Endothelial cell of umbilical vein (primary cell): Measurements from ENCODE around the gene COQ4. TPM values are rescaled to one million over a fixed set of nuclear protein-coding genes. Genes with fewer than 3 reads are reported as not detected.

Experiments used
- BruUV-seq: library from RNA; stranded (reverse); fragments of 400-500 nt; replicated peaks from 2 replicates; lab custom pipeline; 2021; lab: Mats Ljungman, UMichigan
- CTCF ChIA-PET: fragments of 300-600, 350-600 bp; sonication (Branson Sonifier 250); formaldehyde crosslinking; loops from one replicate; lab custom pipeline; 2021; ENCODE audit warnings: antibody characterized with exemption, inconsistent platforms; lab: Charles Lee
- POLR2A ChIA-PET: fragments of 300-600, 350-600 bp; sonication (Branson Sonifier 250); formaldehyde crosslinking; loops from one replicate; lab custom pipeline; 2021; ENCODE audit warnings: antibody characterized with exemption, inconsistent platforms; lab: Charles Lee
- DNase-seq: peaks from one replicate; pipeline ENCODE4 v3.0.0-alpha.2; 2011; ENCODE audit warnings: low read depth, low spot score
- FAIRE-seq: peaks from 2 replicates; lab custom pipeline; 2011; peaks lifted over from hg19 to GRCh38; lab: Jason Lieb, UNC
- H2AFZ ChIP-seq: 2 replicates; pipeline ENCODE4 v1.6.0; 2012; ENCODE audit warnings: low read depth, low read length, control low read depth, inconsistent platforms
- H3K27ac ChIP-seq: 2 replicates; pipeline ENCODE4 v1.5.1; 2011; ENCODE audit warnings: low read depth, mild to moderate bottlenecking, control low read depth, low read length, moderate library complexity; ENCODE audit not compliant: insufficient read depth
- H3K27me3 ChIP-seq, 2 experiments: 2 replicates each; pipeline versions ENCODE4 v1.6.0 to v1.6.1; 2011; ENCODE audit warnings: low read length in 2 of 2, mixed read lengths in 1 of 2; ENCODE audit not compliant: control insufficient read depth in 2 of 2, insufficient read depth in 2 of 2
- H3K36me3 ChIP-seq, 2 experiments: 2 replicates in 1 of 2; 3 replicates in 1 of 2; pipeline ENCODE4 v1.5.1; 2011; ENCODE audit warnings: low read length in 2 of 2, mild to moderate bottlenecking in 1 of 2, moderate library complexity in 1 of 2; ENCODE audit not compliant: control insufficient read depth in 2 of 2, insufficient read depth in 2 of 2; ENCODE audit errors: extremely low read depth in 1 of 2
- H3K4me1 ChIP-seq: 3 replicates; pipeline ENCODE4 v1.5.1; 2011; ENCODE audit warnings: mild to moderate bottlenecking, low read length; ENCODE audit not compliant: control insufficient read depth, insufficient read depth; ENCODE audit errors: extremely low read depth
- H3K4me2 ChIP-seq: 2 replicates; pipeline ENCODE4 v1.6.1; 2011; ENCODE audit warnings: low read length, control low read depth, mixed read lengths; ENCODE audit not compliant: insufficient read depth
- H3K4me3 ChIP-seq, 3 experiments: fragments of 200-600 bp in 1 of 3; sonication (generic), shearing (Covaris generic) in 1 of 3; replicated peaks in 1 of 3; 2 replicates each; pipeline ENCODE4 v1.5.1; 2011 to 2016; ENCODE audit warnings: control low read depth in 3 of 3, low read length in 3 of 3, mild to moderate bottlenecking in 2 of 3, inconsistent platforms in 1 of 3, low read depth in 1 of 3, moderate library complexity in 1 of 3; ENCODE audit not compliant: insufficient read depth in 1 of 3
- H3K79me2 ChIP-seq: 2 replicates; pipeline ENCODE4 v1.6.0; 2012; ENCODE audit warnings: low read length, inconsistent platforms; ENCODE audit not compliant: control insufficient read depth, insufficient read depth
- H3K9ac ChIP-seq: replicated peaks from 2 replicates; pipeline ENCODE3; 2011; ENCODE audit warnings: low read length, control low read depth; ENCODE audit not compliant: insufficient read depth; ENCODE audit errors: extremely low read depth
- H3K9me1 ChIP-seq: replicated peaks from 3 replicates; pipeline ENCODE4 v1.6.0; 2011; ENCODE audit warnings: mild to moderate bottlenecking, low read length; ENCODE audit not compliant: control insufficient read depth, insufficient read depth; ENCODE audit errors: extremely low read depth
- H3K9me3 ChIP-seq: replicated peaks from 2 replicates; pipeline ENCODE4 v1.5.1; 2012; ENCODE audit warnings: low read length, inconsistent platforms; ENCODE audit not compliant: control insufficient read depth, insufficient read depth
- H4K20me1 ChIP-seq: replicated peaks from 2 replicates; pipeline ENCODE3; 2011; ENCODE audit warnings: mild to moderate bottlenecking, low read length; ENCODE audit not compliant: control insufficient read depth, insufficient read depth; ENCODE audit errors: extremely low read depth
- EZH2 ChIP-seq: IDR thresholded peaks from 2 replicates; pipeline ENCODE4 v1.6.1; 2012; ENCODE audit warnings: borderline replicate concordance, low read depth, mild to moderate bottlenecking, moderate library complexity, low read length, inconsistent platforms; ENCODE audit not compliant: severe bottlenecking
- FOS ChIP-seq: IDR thresholded peaks from 2 replicates; pipeline ENCODE4 v1.6.1; 2011; ENCODE audit warnings: mild to moderate bottlenecking, low read length, moderate library complexity, borderline replicate concordance; ENCODE audit not compliant: insufficient read depth
- GATA2 ChIP-seq: IDR thresholded peaks from 2 replicates; pipeline ENCODE4 v1.7.0; 2011; ENCODE audit warnings: low read depth, mild to moderate bottlenecking, moderate library complexity, mixed read lengths, low read length; ENCODE audit not compliant: insufficient read length, insufficient read depth
- JUN ChIP-seq: IDR thresholded peaks from 2 replicates; pipeline ENCODE4 v1.6.1; 2011; ENCODE audit warnings: borderline replicate concordance, low read depth; ENCODE audit not compliant: insufficient read length, insufficient read depth
- MAX ChIP-seq: IDR thresholded peaks from 2 replicates; pipeline ENCODE4 v1.6.1; 2011; ENCODE audit not compliant: insufficient read depth, insufficient read length
- MYC ChIP-seq: IDR thresholded peaks from one replicate; pipeline ENCODE4 v1.6.1; 2011; ENCODE audit warnings: mild to moderate bottlenecking, low read depth, low read length
- POLR2A ChIP-seq: IDR thresholded peaks from 2 replicates; pipeline ENCODE4 v1.6.1; 2012; ENCODE audit warnings: low read depth, mild to moderate bottlenecking, control low read depth, low read length
- POLR2AphosphoS5 ChIP-seq: IDR thresholded peaks from 2 replicates; pipeline ENCODE4 v1.6.1; 2012; ENCODE audit warnings: low read depth, mild to moderate bottlenecking, control low read depth, low read length, moderate library complexity; ENCODE audit not compliant: insufficient read depth
- dilution Hi-C: fragments of 300-500 bp; cut with MboI; formaldehyde crosslinking; loops from one replicate; pipeline ENCODE4 v1.15.0; 2019; ENCODE audit warnings: low sequenced_read_pairs; ENCODE audit not compliant: extremely low pct_ligation_motif_present
- intact Hi-C: fragments of 100-400 bp; cut with micrococcal nuclease; formaldehyde crosslinking; loops from one replicate; pipeline ENCODE4 v1.10.0; 2022
- polyA plus RNA-seq, 4 experiments: library from polyadenylated mRNA; depleted of rRNA in 3 of 4; stranded (reverse) in 3 of 4; unstranded in 1 of 4; fragments of >200 nt; gene quantifications; 2 replicates each; pipeline versions ENCODE4 v1.2.1 to v1.2.3, GENCODE V29; 2011 to 2012; ENCODE audit warnings: missing spikeins in 1 of 4
- total RNA-seq: library from RNA; stranded (reverse); gene quantifications from 2 replicates; pipeline ENCODE4 v1.2.3, GENCODE V29; 2021
- TF ChIP-seq, protein P1 (sequence below), 2 donors: IDR thresholded peaks; 1 replicate in 1 of 2; 2 replicates in 1 of 2; pipeline ENCODE4 v1.5.1; 2011; ENCODE audit warnings: low read length in 2 of 2, mild to moderate bottlenecking in 2 of 2, moderate library complexity in 2 of 2, control low read depth in 1 of 2, inconsistent platforms in 1 of 2, low read depth in 1 of 2; ENCODE audit not compliant: insufficient read depth in 1 of 2; ENCODE audit errors: extremely low read depth in 1 of 2

The COQ4 gene
- total and polyA plus RNA-seq, 2 donors (not counting 3 experiments of a cell fraction or from before 2014, with no cell fraction given), result 44.4 to 78.1 TPM

DNA sequence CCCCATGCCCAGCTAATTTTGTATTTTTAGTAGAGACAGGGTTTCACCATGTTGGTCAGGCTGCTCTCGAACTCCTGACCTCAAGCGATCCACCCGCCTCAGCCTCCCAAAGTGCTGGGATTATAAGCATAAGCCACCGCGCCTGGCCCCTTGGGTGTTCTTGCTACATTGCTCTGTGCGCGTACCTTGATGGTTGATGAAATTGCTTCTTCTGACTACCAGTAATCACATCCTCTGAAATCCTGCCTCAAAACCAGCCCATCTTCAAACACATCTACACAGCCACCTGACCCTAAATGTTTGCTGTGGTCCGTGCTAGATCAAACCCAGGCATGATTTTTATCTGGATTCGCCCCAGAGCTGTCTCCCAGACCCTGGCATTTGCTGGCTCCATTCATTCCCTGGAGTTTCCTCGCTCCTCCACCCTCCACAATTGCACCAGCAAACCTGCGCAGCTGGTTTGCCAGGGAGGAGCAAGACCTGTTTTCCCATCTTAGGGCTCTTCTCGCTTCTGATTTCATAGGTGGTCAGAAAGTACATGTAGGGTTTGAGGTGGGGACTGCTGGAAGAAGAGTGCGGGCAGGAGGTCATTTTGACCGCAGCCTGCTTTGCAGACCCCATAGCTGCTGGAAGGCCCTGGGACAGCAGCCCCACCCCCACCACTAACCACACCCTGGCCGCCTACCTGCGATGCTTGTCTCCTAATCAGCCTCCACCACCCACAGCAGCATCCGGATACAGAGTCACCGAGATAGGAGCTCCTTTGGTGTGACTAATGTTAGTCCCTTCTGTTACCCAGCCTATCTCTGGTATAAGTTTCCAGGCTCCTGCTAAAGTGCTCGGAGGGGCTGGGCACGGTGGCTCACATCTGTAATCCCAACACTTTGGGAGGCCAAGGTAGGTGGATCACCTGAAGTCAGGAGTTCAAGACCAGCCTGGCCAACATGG lies 23.8 kb upstream of the COQ4 start:
- TF ChIP-seq, protein P1, sequence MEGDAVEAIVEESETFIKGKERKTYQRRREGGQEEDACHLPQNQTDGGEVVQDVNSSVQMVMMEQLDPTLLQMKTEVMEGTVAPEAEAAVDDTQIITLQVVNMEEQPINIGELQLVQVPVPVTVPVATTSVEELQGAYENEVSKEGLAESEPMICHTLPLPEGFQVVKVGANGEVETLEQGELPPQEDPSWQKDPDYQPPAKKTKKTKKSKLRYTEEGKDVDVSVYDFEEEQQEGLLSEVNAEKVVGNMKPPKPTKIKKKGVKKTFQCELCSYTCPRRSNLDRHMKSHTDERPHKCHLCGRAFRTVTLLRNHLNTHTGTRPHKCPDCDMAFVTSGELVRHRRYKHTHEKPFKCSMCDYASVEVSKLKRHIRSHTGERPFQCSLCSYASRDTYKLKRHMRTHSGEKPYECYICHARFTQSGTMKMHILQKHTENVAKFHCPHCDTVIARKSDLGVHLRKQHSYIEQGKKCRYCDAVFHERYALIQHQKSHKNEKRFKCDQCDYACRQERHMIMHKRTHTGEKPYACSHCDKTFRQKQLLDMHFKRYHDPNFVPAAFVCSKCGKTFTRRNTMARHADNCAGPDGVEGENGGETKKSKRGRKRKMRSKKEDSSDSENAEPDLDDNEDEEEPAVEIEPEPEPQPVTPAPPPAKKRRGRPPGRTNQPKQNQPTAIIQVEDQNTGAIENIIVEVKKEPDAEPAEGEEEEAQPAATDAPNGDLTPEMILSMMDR (IDR thresholded peaks at IDR 0.05; ENCODE audit: extremely low read depth in 1 of 2, insufficient read depth in 1 of 2, low read depth in 1 of 2, low read length in 2 of 2), result no peak
- TF ChIP-seq MAX, result no peak
- no peak for TF ChIP-seq POLR2A
- TF ChIP-seq FOS, result no peak
- no peak for TF ChIP-seq GATA2
- no peak for TF ChIP-seq EZH2
- no peak for TF ChIP-seq JUN
- no peak for TF ChIP-seq POLR2AphosphoS5
- TF ChIP-seq MYC, result no peak
- Histone ChIP-seq H3K4me3 (no peak overlapping the region), H4K20me1 (no peaks in the 10 kb centered on the region), H3K9ac (no peak overlapping the region), H3K4me2 (no peak overlapping the region), H3K4me1 (peaks cover 6% of the 10 kb centered on the region), H3K36me3 (no peaks in the 10 kb centered on the region), H2AFZ (no peak overlapping the region), H3K9me1 (no peaks in the 10 kb centered on the region), H3K27ac (no peak overlapping the region), H3K27me3 (no peaks in the 10 kb centered on the region), H3K9me3 (no peaks in the 10 kb centered on the region), H3K79me2 (no peaks in the 10 kb centered on the region)
- intact Hi-C loops, result loop anchor here (10.0 kb wide), 1 partner anchor 256 kb away; the partner anchor contains the start of gene SPTAN1
- ChIA-PET POLR2A (no interaction called here), CTCF (interaction anchor here (3.1 kb wide), 1 partner anchor 43 kb away, joined by 17 read pairs; no protein-coding TSS in a partner anchor)
- FAIRE-seq (no peak), DNase-seq (no peak)
- dilution Hi-C loops, result no loop called here
- BruUV-seq, result no TSS peak
